ENCODE measurements around the gene GIT1.

Gene GIT1

DNA sequence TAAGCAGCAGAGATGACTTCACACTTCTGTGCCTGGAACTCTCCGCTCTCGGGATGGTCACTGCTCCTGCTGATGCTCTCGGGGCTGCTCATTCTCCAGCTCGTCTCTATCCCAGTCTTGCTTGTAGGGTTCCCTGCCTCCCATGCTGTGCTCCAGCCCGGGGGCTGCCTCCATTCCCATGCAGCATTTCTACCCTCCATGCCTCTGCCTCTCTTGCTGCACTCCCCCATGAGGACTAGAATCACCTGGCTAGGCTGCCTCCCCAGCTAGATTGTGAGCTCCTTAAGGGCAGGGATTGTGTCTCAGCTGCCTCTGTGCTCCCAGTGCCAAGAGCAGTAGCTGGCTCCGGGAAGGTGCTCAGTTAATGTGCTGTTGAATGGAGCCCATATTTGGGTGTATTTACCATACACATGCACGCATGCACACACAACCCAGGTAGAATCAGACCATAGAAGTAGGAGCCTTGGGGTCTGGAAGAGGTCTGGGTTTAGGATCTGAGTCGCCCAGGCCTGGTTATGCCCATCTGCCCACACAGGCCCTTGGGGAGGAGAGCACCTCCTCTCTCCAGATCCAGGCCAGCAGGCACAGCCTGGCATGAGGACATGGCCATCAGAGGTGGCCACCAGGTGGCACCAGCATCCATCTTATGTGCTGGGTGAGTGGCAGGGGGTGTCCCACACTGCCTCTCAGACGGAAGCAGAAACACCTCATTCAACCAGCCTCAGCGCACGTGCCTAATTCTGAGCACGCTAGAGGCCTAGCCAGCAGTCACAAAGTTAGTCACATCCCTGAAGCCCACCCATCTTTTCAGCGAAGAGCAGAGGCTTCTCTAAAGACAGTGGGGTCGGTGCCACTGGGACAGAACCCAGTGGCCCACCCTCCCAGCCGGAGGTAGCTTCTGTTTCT is 9.3 kb downstream of the GIT1 start:
- peak; percentile 82 for DNase-seq

DNA sequence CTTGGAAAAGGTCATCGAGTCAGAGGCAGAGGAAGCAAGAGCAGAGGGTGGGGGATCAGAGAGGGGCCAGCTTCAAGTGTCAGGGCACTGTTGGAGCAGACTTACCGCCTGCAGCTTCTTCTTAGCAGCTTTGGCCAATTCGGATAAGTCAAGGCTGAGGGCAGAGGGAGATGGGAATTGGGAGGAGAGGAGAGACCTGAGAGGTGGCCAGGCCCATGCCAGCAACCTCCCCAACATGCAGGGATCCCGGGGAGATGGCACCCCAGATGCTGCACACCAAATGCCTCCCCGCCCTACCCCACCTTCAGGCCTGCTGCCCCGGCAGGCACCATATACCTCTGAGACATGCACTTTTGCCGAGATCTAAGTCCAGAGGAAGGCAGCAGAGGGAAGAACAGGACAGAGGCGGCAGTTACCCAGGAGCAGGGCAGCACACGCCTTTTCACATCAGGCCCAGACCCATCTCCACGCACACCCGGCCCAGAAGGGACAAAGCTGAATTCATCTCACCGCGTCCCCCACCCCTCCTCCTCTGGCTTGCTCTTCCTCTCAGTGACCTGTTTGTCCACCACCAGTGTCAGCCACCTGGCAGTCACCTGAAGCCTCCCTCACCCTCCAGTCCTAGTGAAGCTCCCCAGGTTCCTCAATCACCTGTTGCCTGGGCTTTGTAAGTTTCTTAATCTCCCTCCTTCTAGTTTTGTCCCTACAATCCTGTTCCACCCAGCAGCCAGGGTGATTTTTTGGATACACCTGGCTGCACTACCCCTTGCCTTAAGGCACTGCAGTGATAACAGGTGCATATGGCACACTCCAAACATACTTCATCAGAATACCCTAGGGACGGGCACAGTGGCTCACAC is 10.6 kb downstream of the GIT1 start:
- peak; percentile 26 for DNase-seq

DNA sequence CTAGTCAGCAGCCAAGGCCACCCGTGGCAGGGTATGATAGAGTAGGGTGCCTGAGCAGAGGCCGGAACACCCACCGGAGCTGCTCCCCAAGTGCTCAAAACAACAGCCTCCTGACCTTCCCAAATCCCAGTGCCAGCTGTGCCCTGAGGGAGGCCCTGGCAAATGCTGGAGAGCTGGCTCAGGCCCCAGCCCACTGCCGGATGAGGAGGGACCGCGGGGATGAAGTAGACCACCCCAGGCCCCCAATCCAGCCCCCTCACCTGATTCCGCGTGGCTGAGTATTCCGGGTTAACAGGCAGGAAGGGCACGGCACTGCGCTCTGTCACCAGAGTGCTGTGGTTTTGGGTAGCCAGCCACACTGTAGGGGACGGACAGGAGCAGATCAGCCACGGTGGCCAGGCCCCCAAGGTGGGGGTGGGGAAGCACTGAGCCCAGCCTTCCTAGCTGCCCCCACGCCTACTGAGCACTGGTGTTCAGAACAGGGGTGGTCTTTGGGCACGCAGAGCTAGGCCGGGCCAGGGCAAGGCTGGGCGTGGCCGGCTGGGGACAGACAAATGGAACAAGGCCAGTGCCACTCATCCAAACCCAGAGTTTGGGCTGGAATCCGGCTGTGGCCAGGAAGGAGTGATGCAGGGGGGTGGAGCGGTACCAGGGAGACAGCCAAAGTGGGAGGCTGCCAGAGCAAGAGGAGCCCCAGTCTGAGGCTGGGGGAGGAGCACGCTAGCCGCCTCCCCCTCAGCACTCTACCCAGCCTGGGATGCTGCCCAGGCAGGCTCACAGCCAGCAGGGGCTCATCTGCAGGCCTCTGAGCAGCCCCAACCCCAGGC is 11.8 kb downstream of the GIT1 start:
- peak; percentile 82 for DNase-seq

DNA sequence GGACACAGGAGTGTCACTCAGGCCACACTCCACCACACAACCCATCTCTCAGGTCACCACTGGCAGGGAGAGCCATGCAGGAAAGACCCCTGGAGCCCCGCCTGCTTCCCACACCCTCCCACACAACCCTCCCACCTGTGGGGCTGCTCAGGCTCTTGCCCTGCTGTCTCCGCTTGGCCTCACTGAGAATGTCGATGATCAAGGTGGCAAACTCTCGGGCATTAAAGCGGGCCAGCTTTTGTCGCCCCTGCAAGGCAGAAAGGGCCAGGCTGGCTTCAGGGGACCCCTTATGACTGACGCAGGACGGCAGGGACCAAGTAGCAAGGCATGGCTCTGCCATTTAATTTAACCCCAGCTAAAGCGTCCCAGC is 12.5 kb downstream of the GIT1 start:
- DNase-seq: no peak

DNA sequence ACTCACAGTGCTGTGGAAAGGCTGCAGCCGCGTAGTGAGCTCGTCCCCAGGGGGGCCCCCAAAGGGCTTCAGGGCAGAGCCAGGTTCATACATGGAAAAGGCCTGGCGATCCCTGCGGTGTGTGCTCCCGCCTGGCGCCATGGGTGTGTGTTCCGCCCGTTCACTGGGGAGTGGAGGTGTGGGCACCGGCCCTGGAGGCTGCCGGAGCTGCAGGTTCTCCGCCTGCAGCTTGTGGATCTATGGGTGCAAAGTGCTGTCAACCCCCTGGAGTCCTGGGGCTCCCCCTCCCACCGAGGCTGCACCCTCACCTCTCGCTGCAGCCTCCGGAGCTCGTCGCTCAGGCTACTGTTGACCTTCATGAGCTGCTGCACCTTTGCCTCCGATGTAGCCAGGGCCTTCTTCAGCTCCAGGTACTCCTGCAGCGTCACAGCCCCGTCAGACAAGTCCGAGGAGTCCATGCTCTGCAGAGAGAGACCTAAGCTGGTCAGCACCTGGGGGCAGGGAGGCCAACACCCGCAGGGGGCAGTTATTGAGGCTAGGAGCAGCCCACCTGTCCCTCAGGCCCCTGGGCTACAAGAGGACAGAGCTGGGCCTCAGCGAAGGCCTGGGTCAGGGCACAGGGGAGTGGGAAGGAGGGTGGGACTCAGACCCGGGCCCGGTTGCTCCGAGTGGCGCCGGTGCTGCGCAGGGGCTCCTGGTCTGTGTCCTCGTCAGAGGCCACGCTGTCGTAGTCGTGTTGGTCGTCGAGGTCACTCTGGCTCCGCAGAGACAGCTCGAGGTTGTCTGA is 13.0 kb downstream of the GIT1 start:
- DNase-seq: peak; percentile 37

DNA sequence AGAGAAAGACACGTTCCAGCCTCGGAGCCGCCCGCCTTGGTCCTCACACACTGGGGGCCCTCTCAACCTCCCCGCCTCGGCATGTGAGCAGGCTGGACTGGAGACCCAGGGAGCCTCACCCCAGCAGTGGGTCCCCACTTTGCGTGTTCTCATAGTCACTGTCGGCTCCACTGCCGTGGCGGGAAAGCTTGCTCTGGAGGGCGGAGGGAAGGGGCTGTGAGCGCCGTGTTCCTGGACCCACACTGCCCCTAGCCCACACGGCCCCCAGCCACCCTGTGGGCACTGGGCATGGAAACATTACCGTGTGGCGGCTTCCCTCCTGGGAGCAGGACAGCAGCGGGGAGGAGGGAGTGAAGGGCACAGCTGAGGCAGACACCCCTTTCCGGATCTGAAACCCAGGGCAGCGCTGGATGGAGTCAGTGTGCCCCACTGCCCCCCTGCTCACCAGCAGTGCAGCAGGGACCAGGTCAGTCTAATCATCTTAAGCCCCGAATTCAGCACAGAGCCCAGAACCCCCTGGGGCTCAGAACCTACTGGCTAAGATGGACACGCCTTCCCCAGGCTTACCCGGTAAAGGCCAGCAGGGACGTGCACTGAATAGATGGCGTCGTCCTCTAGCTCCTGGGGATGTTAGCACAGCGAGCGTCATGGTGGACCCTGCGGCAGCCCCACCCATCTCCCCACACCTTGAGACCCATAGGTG is 13.8 kb downstream of the GIT1 start:
- peak; percentile 29 for DNase-seq

DNA sequence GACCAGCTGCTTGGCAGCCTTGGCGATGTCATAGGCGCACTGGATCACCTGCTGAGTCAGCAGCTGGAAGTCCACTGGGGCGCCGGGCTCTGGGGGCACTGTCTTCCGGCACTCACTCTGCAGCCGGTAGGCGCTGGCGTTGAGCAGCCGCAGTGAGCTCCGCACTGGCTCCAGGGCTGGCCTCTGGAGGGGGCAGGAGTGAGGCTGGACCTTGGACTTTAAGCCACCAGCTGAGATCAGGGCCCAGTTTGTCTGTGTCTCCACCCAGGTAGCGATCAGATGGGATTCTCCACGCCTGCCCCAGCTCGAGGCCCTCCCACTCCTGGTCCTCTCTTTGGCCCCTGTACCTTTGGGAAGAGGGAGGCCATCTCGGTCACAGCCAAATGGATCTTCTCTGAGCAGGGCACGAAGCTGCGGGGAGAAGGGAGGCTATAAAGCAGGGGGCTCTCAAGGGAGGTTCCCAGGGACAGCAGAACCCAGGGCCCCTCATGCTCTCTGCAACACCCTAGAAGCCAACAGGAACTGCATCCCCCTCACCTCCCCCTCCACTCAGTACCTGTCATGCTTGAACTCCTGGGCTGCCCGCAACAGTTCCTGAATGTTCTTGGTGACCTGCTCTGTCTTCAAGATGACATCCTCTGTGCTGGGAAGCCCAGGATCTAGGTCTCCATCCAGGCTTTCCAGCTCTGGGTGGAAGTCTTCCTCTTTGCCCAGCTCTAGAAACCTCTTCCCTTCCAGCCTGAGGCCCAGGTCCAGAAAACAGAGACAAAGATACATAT is 14.5 kb downstream of the GIT1 start:
- peak; percentile 32 for DNase-seq

DNA sequence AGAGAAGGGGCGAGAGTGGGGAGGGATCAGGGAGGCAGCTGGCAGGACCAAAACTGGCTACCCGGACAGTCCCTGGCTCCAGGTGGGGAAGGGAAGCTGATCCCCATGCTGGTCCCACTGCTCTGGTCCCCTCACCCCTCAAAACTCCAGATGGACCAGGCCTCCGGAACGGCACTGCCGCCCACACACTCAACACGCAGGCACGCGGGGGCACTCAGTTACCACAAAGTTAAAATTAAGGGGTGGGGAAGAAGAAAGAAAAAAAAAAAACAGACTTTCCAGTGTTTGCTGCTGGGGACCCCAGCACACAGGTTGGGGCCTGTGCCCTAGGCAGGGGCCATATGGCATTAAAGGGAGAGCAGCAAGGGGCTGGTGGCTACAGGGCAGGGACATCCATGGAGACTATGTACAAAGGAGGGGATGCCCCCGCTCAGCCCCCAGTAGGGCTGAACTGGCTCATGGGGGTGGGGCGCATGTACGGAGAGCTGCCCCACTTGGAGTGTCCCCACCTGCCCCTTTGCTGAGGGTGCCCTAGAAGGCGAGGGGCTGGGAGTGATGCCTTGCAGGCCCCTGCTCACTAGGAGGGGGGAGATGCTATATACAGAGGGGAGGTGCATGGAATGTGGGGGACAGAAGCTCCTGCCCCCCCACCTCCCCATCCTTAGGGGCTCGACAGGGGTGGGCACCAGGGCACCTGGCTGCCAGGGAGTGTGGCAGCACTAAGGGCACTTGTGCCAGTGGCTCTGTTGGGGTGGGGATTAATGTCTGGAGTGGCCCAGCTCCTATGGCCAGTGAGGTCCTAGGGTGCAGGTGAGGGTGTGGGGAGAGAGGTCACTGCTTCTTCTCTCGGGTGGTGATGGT is 15.3 kb downstream of the GIT1 start:
- peak; percentile 28 for DNase-seq

DNA sequence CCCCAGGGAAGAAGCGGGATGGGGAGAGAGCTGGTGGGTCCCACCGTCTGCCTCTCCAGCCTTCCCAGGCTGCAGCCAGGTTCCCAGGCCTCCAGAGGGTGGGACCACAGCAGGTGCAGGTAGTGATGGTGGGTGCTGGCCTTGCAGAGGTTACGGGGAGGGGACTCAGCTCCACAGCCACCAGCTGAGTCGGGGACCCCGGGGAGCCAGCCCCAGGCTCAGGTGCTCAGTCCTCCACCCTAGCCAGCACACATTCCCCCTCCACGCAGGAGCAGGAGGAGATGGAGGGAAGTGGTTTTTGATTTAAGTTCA is 15.9 kb downstream of the GIT1 start:
- peak; percentile 29 for DNase-seq

DNA sequence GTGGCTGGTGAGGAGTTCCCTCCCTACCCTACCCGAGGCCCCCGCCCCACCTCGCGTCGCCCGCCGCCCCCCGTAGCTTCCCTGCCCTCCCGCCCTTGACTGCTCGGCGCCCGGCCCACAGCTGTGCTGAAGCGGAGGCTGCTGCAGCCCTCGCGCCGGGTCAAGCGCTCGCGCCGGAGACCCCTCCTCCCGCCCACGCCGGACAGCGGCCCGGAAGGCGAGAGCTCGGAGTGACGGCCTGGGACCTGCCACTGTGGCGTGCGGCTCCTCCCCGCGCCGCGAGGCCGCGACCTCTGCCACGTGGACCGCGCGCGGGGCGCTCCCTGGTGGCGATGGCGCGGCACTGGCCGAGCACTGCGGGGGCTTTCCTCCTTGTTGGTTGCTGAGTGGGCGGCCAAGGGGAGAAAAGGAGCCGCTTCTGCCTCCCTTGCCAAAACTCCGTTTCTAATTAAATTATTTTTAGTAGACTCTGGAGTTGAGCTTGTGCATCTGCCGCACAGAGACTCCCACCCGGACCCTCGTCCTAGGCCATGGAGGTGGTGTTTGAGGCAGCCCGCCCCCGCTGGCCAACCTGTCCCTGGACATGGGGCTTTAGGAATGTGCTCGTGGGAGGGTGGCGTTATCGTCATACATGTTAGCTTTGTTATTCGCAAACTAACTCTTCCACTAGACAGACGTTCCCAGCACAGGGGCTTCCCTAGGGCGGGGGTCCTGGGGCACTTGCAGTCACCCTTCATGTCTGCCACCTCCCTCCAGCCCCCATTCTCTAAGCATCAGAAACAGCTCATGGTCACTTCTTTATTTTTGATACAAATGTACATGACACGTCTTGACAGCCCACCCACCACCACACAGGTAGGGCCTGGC is 16.5 kb downstream of the GIT1 start:
- DNase-seq: peak; percentile 81

DNA sequence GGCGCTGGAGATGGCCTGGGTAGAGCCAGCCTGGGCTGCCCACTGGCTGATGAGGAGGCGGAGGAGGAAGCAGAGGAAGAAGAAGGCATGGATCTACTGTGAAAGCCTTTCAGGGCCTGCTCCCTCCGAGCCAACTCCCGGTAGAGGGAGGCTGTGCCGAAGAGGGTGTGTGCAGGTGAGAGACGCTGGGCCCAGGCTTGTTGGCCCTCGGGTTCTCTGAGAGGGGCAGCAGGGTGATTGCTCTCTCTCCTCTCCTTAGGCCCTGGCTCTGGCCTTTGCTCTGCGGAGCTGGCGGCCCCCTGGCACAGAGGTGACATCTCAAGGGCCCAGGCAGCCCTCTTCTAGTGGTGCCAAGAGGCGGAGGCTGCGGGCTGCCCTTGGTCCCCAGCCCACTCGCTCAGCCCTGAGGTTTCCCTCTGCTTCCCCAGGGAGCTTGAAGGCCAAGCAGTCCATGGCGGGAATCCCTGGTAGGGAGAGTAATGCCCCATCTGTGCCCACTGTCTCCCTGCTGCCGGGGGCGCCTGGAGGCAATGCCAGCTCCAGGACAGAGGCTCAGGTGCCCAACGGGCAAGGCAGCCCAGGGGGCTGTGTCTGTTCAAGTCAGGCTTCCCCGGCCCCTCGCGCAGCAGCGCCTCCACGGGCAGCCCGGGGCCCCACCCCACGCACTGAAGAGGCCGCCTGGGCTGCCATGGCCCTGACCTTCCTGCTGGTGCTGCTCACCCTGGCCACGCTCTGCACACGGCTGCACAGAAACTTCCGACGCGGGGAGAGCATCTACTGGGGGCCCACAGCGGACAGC is 17.4 kb downstream of the GIT1 start:
- DNase-seq: peak; percentile 38

DNA sequence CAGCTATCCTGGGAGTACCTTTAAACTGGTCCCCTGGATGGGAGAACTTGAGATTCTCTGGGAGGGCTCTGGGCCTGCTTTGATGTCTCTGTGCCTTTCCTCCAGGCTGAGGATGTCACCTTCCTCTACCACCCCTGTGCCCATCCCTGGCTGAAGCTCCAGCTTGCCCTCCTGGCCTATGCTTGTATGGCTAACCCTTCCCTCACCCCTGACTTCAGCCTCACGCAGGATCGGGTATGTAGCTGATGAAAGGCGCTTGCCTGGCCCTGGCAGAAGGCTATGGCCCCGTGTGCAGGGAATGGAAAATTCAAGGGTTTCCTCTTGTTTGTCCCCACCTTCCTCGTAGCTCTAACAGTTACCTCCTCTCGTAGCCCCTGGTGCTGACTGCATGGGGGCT is 18.0 kb downstream of the GIT1 start:
- DNase-seq: no peak

DNA sequence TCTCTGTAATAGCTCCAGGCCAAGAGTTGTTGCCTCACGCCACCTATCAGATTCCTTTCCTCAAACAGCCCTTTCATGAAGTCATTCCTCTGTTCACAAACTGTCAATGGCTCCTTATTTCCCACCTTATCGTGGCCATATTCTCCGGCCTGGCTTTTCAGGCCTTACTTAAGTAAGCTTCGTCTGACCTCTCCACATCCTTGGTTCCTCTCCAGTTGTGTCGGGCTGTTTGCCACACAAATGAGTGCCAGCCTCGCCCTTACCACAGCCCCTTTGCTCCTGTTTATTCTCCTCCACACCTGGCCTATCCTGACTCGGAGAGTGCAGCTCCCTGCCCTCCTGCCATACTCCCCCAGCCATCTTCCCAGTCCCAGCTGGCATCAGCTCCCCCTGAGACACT is 18.9 kb downstream of the GIT1 start:
- DNase-seq: peak; percentile 25

DNA sequence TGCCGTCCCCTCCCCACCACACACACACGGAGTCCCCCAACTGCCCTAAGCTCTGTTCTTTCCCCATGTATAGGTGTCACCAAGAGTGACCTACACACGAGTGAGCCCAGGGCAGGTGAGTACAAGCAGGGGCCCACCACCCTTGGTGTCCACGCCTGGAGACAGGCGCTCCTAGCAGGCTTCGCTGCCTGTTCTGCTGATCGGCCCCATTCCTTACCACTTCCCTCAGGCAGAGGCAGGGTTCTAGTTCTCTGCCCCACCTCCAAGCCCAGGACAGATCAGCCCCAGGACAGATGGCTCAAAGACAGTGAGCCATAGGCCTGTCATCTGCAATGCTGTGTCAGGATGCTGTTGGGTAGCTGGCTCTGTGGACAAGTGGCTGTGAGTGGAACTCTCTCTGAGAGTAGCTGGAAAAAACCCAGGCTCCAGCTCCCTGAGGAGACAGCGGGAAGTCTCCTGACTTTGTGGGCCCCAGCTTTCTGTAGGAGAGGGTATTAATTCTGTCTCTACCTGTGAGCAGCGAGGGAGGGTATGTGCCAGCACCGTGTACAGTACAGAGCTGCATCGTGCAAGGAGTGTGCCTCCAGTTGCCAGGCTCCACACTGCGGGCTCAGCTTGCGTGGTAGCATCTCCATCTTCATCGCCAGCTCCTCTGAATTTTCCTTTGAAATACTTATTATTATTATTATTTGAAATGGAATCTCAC is 20.1 kb downstream of the GIT1 start:
- DNase-seq: no peak

DNA sequence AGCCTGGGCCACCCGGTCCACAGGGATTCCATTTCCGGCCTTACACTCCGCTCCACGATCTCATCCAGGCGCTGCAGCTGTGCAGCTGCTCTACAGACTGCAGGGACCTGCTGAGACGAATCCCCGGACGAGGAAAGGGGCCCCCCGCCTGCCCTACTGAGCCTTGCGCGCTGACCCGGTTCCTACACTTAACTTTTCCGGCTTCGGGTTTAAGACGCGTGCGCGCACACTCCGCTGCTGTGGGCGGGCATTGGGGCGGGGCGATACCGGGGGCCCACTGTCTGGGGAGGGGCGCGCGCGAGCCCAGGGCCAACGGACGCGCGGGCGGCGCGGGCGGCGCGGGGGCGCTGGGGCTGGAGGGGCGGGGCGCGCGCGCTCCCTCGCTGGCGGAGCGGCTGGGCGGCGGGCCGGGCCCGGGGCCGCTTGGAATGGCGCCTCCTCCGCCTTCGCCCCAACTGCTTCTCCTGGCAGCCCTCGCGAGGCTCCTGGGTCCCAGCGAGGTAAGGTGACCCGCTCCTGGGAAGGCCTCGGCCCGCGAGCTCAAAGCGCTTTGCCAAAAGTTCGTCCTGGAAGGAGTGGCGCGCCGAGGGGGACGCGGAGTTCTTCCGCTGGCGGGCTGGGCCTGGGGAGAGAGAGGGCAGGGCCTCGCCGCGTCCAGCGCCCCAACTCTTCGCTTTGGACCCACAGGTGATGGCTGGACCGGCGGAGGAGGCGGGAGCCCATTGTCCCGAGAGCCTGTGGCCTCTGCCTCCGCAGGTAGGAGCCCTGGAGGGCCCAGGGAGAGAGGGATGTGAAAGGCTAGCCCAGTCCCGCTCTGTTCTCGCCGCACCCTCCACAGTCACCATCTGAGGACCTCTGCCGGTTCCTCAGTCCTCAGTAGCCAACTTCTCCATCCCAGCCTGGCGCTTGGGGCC is 20.9 kb downstream of the GIT1 start, which contains the start of gene TP53I13:
Gene TP53I13, plus strand, starts transcription at position 371 of the 914 bp plus-strand sequence. Its CDS starts 58 bp downstream, at position 429.
- peak; percentile 92 for DNase-seq

All from left hindlimb (tissue), 1 donor.